HCEC 1CT (cell line): ENCODE data around the gene DAP.
"Not testable (repeated sequence)": the region's sequence is repeated elsewhere in the genome, so short reads cannot be mapped to it uniquely, and the experiment has no call there.

Experiments used
- DNase-seq: peaks from one replicate; pipeline ENCODE4 v3.0.0-alpha.2; 2017

Gene DAP, protein sequence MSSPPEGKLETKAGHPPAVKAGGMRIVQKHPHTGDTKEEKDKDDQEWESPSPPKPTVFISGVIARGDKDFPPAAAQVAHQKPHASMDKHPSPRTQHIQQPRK

DNA sequence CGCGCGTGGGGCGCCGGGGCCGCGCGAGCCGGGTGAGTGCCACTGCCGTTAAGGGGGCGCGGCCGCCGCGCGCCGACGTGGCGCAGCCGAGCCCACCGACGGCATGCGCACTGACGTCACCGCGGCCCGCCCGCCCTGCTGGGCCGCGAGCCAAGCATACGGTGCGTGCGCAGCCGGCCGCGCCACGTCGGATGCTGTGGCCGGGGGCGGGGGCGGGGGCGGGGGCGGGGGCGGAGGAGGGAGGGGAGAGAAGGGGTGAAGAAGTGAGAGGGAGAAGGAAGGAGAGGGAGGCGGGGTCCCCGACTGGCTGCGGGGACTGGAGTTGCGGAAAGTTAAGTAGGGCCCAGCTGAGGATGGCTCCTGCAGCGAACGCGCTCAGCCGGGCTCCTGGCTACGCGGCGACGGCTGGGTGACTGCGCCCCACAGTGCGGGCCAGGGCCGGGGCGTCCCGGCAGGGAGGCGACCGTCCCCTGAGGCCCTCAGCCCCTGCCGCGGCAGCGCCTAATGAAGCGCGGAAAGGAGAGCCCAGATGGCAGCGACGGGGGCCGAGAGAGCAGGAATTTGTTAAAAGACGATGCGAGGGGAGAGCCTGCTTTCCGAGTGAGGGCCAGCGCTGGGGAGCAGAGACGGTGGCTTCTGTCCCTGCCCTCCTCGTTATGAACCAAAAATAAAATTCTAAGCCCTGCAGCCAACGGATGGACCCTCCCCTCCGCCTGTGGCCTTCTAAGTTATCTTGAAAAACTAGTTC, at the start of gene DAP:
DAP (minus strand) TSS at position 50 of the 748 bp plus-strand sequence. CDS start 166 bp downstream, outside the sequence.
- peak; percentile 84 for DNase-seq

DNA sequence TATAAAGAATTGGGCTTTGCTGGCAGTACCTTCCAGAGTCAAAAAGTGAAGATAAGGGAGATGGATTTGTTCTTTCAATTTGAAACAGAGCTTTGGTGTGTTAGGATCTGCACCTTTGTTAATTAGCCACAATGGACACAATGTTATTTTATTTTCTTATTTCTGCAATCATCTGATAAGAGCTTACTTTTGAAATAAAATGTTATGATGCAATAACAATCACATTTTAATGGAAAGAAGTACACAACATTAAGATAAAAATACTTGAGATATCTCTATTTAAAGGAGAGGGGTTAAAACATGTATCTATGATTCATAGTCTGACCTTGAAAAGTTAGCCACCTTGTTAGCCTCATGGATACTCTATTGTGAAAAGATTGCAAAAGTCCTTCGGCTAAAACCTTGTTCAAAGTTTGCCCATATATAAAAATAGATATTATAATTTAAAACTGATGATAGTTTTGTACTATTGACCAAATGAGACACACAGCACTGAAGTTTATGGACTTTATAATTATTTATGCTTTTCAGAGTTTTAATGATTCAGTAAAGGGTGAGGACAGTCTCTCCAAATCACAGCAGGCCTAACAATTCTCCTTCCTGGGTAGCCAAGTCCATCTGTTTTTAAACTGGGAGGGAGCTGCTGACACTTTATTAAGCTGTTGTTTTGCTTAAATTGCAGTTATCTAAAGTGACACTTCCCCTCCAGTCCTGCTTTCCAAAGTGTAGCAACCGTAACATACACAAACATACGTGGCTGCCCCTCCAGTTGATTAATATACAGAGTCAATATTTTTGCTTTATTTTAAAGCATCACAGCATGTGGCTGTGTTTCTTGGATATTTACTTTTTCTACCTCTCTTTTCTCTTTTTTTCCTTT, 47.6 kb upstream of the DAP start:
- no peak for DNase-seq

DNA sequence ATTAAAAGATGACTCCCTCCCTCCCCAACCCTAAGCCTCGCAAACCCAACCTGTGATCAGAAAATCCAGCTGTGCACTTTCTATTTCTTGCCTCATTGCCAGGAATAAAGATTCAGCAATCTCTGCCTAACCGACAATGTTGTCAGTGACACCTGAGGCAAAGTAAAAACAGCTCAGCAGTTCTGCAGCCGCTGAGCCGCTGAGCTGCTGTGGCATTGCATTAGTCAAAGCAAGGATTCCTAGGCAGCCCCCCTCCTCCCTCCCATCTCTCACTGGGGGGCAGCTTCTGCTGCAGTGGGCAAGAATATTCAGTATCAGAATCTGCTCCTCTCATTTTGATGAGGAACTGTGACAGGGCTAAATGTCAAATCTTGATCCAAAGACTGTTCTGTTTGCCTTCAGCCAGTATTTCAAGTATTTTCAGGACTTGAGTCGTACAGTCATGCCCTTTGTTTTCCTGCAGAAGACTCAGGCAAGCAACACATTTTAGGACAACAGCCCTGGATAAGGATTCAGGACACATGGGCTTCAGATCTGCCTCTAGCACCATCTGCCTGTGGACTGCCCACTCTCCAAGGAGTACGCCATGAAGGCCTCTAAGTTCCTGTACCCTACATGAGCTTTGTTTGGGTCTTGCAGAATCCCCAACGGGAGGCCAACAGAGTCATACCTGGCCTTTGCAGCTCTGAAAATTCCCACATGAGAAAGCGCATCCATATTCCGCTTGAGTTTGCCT, 41.1 kb upstream of the DAP start:
- no peak for DNase-seq

DNA sequence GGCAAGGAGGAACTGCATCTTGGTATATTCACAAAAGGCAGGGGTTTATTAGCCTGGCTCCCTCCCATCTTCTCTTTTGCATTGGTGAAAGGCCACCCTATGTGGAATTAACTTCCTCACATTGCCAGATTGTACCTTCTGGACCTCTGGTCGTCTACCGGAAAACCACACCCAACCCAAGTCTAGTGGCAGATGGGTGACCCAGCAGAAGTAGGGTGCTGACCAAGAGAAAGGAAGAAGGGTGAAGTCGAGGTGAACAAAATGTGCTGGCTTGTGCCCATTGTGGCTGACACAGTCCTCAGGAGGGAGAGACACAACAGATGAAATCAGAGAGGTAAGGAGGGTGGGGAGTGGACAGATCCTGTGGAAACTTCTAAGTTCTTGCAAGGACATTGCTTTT, 39.8 kb upstream of the DAP start:
- DNase-seq, result no peak

DNA sequence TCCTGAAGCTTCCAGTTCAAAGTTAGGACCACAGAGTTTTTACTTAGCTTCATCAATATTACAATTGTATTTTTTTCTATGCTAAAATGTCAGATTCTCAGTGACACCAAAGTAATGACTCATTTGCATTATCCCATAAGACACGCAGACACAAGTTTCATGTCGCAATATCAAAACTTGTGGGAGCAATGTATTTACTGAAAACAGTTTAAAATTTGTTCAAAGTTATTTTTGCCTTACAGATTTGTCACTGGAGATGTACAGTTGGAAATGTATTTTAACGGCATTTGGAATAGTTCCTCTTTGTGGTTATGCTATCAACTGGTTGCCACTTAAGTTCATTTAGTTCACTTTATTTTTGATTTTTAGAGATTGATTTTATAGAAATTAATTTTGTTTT, 36.2 kb upstream of the DAP start:
- DNase-seq, result peak; percentile 20

DNA sequence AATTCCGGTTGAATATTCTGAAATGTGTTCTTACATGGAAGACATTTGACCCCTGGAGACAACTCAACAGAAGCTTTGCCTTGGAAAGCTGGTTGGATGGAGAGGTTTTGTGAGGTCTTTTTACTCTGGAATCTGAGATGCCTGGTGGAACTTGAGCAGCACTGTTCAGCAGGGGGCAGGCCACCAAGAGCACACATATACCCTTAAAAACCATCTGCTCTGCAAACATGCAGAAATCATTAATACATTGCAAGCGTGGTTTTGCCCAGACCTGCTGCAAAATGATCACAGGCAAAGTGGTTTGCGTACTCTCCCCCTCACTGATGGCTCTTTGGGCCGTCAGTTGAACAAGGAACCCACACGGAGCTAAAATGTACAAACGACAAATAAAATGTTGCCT, 32.8 kb upstream of the DAP start:
- DNase-seq, result no peak

DNA sequence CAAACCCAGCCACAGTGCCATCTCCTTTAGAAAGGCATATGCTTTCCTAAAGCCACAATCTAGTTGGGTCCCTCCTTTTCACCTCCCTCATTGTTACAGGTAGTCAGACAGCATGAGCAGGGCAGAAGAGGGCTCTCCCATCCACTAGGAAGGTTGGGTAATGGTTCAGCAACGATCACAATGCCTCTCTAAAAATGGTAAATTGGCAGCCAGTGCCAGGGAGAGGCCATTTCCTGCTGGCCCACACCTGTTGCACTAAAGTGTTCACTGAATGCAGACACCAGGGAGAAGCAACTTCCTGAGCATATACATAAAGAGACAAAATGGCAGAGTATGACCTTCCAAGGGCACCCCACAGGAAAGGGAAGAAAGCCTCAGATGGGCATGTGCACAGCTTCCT, 31.3 kb upstream of the DAP start:
- DNase-seq, result no peak

DNA sequence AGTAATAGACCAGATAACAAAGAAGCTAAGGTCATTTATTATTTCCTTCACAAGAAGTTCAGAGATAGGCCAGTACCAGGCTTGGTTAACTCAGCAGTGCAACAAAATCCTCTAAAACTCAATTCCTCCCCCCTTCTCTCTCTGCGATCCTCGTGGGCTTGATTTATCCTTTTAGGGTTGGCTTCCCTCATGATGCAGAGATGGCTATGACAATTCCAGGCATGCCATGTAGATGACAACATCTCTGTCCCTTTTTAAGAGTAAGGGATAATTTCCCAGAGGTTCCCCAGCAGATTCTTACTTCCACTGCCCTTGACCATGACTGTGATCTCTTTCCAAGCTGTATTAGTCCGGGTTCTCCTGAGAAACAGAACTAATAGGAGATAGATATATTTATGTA, 28.7 kb upstream of the DAP start:
- no peak for DNase-seq

DNA sequence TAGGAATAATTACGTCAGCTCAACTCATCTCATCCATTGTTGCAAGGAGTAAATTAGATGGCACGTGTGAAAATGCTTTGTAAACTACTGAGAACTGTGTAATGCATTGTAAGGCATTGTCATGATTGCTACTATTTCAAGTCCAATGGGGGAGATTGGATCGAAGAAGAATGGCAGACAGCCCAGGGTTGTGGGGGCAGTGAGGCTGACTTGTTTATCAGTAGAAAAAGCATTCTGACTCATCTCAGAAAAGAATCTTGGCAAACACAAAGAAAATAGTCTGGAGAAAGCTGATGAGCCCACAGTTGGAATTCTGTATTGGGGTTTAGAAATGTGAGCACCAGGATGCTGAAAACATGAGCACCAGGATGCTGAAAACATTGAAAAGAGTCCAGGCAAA, 28.0 kb upstream of the DAP start:
- DNase-seq, result peak; percentile 60

DNA sequence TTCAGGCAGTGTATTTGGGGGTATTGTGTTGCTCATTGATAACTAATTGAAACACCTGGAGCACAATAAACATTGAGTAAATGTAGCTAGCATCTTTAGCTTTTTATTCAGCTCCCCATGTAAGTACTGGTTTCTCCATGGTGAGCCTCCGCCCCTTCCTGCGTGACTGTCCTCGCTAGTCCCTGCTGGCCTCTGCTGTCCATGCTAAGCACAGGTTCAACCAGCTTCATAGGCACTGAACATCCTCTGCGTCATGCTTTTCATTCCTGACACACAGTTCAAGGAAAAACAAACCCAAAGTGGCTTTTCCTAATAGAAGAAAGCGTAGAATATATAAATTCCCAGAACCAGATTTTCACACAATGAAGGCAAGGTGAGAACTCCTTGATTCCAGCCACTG, 27.3 kb upstream of the DAP start:
- DNase-seq, result no peak

DNA sequence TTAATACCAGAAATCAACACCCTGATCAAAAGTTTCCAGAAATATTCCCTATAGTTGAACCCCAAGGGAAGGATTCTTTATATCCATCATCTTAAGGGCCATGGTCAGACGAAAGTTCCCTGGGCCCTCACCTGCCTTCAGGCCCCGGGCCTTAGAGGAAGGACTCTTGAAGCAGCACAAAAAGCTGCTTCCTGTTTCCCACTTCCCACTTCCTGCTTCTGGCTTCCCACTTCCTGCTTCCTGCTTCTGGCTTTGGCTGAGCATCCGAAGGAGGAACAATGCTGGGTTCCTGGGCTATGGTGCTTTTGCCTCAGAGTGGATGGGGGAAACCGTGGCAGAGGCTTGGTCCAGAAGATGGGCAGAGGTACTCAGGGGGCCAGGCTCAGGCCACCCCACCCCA, 25.8 kb upstream of the DAP start:
- DNase-seq, result no peak

DNA sequence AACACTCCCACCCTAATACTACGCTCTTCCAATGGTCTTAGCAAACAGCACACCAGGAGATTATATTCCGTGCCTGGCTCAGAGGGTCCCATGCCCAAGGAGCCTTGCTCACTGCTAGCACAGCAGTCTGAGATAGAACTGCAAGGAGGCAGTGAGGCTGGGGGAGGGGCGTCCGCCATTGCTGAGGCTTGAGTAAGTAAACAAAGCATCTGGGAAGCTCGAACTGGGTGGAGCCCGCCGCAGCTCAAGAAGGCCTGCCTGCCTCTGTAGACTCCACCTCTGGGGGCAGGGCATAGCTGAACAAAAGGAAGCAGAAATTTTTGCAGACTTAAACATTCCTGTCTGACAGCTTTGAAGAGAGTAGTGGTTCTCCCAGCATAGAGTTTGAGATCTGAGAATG, 19.2 kb upstream of the DAP start:
- DNase-seq, result not testable (repeated sequence)

DNA sequence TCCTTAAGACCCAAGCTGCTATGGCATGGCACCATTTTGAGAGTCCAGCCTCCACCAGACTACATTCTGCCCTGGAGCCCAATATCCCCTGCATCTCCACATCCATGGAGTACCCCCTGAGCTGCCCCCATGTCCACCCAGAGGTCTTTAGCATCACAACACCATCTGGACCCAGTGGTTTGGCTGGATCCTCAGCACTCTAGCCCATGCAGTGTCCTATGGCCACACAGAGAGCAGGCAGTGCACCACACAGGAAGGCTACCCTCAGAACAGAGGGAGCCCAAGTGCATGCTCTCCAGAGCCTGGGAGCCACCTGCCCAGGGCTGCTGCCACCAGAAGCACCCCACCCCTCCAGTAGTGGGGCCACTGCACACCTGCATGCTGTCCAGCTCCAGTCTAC, 18.6 kb upstream of the DAP start:
- DNase-seq, result no peak

DNA sequence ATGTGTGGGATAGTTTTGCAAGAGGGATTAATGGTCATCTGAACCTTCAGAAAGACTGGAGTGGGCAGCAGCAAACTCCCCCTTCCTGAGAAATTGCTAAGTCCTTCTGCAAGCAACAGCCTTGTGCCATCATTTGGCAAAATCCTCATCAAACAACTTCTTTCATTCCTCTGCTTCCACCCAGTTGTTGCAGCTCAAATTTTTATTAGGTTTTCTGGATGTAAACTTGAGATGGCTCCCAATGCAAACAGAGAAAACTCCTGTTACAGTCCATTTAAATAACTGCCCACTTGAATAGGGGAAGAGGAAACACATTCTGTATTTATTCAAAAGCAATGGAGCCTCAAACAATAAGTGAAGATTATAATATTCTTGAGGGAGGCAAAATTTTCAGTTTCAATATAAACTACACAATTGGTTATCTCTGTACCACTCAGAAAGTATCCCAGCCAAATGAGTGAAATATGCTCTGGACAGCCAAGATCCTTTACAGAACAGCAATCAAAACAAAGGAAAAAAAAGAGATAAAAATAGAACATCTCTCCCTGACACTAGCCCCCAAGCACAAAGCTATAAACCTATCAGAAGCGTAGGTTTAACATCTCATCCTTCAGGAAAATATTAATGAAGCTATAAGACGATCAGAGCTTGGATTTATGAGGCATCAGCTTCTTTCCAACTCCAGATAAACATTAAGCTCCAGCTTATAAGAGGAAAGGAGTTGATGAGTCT, 17.3 kb upstream of the DAP start:
- DNase-seq, result no peak

DNA sequence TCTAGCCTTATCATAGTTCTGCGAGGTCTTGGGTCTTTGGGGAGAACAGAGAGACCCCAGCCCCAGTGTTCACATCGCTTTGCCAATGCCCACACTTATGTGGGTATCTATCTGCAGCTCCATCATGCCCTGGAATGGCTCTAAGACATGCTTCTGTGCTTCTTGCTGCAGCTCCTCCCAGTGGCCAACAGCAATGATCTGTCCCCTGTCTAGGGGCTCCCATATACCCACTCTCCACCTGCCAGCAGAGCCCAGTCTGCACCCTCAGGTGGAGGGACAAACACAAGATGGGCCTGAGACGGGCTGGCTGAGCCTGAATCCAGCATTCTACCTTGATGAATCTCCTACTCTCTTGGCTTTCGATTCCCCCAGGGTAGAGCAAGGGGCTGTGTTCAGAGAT, 14.6 kb upstream of the DAP start:
- no peak for DNase-seq

DNA sequence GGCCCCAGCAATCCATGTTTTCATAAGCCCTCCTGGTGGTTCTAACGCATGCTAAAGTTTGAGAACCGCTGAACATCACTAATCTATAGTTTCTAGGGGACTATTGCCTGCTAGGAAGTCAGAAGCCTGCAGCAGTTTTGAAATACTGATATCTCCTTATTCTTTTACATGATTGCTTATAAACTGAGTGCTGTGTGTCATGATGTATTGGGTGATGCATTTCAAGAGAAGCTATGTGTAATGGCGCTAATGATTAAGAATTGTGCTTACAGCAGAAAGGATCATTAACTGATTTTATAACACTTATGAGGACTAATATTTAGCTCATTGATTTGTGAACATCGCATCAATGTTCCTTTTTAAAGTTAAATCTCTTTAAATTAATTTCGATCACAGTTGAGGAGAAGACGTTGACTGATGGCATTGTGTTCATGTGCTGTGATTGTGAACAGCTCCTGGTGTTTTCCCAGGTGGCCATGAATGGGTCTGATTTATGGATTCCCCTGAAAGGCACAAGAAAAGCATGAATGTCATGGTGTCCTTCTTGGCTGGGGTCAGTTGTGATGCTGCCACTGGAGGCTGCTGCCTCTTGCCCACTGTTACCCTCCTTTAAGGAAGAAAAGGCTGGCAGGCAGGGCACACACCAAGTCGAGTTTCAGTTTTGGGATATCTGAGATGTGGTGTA, 12.0 kb upstream of the DAP start:
- DNase-seq, result no peak

DNA sequence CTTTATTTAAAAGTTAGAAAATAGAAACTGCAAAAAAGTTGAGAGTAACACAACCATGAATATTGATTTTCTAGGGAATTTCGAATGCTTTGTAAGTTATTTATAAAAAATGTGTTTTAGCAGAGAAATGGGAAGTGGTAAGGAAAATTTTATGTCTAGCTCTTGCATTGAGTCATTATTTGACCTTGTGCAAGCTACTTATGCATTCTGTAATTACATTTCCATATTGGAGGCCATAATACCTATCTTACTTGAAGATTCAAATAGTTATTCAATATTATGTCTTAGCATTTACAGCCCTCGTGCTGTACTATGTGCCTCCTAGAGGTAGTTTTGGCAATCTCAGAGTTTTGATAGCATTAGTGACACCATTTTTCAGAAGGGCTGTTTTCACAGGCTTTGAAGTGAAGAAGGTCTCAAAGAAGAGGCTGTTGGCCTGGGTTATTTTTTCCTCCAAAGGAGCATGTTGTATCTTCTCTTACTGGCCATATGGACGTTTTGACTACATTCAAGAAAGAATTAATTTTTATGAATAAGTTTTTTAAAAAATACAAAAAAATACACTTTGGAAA, 7.4 kb upstream of the DAP start:
- DNase-seq, result no peak

DNA sequence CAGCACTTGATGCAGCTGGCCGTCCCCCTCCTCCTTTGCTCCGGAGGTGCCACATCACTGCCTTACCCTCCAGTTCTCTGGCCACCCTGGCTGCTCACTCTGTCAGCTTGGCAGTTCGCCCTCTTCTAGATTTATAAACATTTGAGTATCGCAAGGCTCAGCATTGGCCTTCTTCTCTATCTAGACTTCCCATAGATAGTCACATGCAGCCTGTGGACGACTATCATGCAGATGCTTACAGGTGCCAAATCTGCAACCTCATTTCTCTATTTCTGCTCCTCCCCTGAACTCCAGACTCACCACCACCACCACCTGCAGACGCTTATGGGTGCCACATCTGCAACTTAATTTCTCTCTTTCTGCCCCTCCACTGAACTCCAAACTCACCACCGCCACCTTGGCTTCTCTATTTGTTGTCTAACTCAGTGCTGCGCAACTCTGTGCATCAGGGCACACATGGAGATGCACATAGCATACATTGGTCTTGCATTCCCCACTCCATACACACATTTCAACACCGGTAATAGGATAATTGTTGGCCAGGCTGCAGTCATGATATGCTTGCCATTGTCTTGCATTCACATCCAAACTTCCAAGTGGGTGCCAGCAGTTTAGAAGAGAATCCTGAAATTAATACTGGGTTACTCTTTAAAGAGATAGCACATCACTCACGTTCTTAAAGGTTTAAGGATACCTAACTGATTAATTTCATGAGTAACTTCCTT, 1.9 kb upstream of the DAP start:
- no peak for DNase-seq

DNA sequence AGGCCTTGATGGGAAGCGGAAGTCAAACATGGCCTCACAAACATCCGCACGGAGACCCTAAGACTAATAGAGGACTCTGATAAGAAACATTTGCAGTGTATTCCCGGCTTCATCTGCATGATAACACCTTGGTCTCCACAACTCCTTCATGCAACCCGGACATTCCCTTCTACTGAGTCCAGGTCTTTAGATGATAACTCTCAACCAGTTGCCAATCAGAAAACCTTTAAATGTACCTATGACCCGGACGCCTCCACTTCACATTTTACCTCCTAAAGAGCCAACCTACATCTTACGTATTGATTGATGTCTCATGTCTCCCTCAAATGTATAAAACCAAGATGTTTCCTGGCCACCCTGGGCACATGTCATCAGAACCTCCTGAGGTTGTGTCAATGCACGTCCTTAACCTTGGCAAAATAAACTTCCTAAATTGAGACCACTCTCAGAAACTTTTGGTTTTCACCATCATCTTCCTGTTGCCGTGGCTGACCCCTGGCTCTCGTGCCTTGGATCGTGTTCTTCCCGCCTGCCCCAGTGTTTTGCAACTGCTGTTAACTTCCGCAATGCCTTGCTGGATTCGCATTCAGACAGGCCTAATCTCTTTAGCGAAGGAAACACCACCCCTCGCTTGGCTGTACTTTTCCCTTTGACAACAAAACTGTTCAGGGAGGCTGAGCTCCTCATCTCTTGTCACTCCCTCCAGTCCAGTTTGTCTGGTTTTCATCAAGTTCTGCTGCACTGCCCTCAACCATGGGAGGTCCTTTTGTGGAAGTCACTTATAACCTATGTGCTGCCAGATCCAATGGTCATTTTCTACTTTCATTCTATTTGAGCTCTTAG, 1.1 kb upstream of the DAP start:
- DNase-seq, result no peak

DNA sequence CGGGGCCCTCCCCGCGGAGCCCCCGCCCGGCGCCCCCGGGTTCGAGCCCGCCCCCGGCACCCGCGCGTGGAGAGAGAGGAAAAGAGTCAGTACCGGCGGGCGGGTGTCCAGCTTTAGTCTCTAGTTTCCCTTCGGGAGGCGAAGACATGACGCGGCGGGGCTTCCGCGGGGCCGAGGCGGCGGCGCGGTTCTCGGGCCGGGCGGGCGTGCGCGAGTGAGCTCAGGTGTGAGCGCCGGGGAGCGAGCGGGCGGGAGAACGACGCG, 181 bp downstream of the DAP start:
- DNase-seq, result no peak
